CD4-positive, alpha-beta T cell treated with Interleukin-12 subunit alpha and Interleukin-12 subunit beta, for 1 hour (primary cell): ENCODE data around the gene ZNF407.
"Not testable (repeated sequence)": the region's sequence is repeated elsewhere in the genome, so short reads cannot be mapped to it uniquely, and the experiment has no call there.

ENCODE experiments used
- DNase-seq: peaks from one replicate; pipeline ENCODE4 v3.0.0-alpha.2; 2020

ZNF407 gene

DNA sequence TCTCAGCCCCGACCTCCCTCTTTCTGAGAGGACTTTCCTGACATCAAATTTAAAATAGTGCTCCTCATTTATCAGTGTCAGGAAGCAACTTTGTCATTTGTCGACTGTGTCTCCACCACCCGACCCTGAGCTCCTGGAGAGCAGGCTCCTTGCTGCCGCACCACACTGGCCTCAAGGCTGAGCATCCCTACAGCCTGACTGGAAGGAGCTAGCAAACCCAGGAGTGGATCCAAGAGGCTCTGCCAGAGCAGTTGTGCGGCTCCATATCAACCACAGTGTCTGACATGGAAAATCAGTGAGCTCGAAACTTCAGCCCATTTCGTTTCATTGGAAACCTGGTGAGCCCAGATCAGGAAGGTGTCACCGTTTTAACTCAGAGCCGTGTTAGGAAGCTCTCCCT lies 486.1 kb downstream of the ZNF407 start:
- no peak for DNase-seq

DNA sequence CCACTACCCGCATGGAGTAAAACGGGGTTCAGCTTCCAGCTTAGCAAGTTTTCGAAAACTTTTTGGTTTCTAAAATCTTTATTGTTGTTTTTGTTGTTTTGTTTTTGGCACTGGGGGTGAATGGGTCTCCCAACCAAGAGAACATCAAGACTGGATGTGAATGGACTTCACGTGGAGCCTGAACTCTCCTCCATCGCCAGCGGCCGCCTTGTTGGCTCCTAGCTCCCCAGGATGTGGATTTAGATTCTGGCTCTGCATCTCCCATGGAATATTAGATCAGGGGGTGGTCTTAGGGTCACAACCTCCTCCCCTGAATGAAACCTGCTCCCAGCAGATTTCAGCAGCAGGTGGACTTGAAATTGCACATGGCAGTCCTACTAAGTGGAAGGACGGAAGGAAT lies 488.0 kb downstream of the ZNF407 start:
- not testable (repeated sequence) for DNase-seq

DNA sequence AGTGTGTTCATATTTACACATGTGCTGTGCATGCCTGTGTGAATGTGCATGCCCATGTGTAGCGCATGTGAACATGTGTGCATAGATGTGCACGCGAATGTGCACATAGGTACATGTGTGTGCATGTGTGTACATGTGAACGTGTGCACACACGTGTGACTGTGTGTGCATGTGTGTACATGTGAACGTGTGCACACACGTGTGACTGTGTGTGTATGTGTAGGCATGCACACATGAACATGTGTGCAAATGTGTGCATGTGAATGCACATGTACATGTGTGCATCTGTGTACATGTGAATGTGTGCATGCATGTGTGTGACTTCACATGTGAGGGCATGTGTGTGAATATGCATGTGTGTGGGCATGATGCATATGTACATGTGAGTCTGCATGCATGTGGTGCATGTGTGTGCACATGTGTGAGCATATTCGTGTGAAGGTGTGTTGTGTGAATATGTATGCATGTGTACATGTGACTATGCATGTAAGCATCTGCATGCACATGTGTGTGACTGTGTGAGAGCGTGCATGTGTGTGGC lies 488.9 kb downstream of the ZNF407 start:
- DNase-seq = no peak

DNA sequence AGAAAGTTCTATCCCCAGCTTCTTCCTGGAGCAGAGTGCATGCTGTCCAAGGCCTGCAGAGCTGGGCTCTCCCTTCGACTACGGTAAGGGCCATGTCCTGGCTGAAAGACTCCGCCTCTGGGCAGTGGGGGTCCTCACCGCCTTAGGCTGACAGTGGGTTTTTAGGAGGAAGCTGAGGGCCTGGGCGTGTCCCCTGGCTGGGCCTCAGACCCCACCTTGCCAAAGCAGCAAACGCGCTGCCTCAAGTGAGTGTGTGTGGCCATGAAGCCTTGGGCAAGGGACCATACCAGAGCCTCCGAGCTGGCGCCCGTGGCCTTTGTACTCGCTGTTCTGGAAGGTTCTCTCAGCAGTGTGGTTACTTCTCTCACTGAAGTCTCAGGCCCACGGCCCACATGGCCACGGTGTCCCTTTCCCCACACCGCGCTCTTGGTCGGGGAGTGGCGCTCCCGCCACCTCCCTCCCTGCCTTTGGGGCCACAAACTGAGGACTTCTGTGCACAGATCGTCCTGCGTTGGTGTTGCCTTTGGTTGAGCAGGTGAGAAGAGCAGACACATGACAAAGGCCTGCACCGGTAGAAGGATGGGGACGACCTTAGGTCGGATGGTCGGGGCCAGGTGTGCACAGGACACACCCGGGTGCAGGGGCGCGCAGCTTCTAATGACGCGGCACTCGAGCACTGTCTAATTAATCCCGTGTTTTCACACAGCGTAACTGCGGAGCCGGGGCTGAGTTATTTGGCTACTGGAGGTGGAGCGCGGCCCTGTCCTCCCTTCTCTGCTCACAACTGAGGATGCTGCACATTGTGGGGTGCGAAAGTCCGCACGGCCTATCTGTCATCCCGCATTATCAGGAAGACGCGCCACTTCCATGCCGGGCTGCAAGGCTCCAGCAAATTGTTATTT lies 489.7 kb downstream of the ZNF407 start:
- DNase-seq = no peak

DNA sequence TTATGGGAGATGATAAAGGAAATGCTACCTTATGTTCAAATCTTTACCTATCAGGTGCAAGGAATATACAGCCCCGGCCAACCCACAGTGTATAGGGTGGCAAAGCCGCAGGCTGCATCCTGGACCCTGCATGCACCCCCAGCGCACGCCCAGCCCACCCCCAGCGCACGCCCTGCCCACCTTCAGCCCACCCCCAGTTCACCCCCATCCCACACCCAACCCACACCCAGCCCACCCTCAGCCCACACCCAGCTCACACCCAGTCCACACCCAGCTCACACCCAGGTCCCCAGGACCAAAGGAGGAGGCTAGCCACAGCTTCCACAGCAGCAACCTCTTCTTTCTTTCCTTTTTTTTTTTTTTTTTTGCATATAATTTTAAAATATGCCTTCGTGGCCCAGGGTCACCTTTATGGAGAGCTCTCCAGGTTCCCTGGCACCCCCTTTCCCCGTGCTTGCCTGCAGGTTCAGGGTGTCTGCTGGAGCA lies 490.4 kb downstream of the ZNF407 start:
- DNase-seq = no peak

DNA sequence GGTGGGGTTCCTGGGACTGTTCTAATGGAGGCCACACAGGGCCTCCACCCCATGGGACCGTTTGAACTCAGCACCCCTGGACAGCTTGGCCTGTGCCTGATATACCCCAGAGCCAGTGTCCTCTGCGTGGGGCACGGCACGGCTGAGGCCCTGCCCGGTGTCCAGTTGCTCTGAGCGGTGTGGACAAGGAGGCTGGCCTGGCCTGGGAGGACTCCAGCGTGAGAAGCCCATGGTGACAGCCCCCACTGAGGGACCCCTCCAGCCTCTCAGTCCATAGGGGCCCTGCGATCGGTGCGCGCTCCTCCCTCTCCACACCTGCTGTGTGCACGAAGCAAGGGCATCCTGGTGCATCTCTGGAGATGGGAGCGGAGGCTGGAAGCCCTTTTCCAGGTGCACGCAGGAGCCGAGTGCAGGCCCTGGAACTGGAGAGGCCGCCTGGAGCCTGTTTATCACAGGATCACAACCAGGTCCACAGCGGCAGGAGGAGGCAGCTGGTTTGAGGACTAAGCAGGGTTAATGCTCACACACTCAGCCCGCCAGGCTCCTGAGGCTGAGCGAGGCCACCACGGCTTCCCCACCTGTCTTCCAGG lies 491.0 kb downstream of the ZNF407 start:
- no peak for DNase-seq

DNA sequence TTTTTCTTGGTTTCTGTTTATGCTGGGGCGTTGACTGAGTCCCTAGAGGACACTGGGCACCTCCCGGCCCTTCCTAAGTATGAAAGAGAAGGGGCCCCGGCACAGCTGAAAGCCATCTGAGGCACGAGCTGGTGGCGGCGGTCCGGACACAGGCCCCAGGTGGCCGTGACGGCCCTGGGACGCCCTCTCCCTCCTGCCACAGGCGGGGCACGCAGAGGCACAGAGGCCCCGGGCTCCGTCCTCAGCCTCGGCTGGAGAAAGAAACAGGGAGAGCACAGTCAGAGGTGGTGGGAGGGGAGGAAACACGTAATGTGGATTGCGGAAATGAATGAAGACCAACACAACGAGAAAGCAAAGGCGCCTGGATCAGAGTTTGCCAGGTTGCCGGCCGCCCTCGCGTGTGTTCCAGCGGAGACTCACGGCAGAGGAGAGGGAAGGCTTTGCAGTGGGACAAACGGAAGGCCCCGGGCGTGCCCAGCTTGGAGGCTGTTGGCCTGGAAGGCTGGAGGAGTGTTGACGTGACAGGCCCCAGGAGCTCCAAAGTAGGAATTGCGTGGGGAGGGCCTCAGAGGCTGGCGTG lies 492.2 kb downstream of the ZNF407 start:
- DNase-seq = no peak

DNA sequence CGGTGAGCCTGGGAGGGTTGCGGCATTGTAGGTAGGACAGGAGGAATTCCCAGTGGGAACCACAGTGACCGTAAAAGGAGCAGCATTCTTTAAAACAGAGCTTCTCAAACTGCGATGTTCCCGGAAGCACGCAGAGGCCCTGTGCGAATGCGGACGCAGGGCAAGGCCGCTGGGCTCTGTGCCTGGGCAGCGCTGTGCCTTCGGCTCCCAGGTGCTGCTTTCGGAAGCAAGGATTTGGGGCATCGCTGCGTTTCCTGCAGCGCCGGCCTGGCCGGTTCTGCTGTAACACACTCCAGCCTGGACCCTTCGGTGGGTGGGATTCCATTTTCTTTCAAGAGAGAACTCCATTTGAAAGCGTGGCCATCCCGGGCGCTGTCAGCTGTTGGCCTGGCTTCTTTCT lies 492.7 kb downstream of the ZNF407 start:
- no peak for DNase-seq

DNA sequence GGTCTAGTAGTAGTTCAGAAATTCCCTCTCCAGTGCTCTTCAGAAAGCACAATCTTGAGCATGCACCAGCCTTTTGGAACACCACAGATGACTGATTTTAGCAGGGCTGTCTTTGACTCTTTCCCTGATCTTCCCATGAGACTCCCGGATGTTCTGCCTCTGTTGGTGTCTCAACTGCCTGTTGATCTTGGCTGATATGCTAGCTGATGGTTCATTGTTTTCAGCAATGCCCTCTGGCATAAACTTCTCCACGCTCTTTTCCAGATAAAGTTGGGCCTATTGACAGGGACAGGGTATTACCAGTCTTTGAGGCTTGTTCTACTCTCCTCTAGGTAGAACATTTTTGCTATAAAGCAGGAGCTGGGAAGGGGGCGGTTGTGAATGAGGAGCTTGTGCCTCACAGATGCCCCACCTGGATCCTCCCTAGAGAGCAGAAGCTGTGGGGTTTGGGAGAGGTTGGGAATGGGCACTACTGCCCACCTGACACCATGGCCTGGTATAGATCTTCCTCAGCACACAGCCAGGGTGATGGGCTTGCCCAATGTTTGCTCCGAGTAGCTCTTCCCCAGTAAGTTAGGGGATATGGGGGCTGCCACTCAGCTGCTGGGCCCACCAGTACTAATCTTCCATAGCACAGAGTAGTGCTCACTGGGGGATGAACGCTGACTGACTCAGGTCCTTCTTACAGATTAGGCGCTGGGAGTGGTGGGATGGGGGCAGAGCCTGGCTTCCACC lies 500.0 kb downstream of the ZNF407 start:
- DNase-seq = no peak

DNA sequence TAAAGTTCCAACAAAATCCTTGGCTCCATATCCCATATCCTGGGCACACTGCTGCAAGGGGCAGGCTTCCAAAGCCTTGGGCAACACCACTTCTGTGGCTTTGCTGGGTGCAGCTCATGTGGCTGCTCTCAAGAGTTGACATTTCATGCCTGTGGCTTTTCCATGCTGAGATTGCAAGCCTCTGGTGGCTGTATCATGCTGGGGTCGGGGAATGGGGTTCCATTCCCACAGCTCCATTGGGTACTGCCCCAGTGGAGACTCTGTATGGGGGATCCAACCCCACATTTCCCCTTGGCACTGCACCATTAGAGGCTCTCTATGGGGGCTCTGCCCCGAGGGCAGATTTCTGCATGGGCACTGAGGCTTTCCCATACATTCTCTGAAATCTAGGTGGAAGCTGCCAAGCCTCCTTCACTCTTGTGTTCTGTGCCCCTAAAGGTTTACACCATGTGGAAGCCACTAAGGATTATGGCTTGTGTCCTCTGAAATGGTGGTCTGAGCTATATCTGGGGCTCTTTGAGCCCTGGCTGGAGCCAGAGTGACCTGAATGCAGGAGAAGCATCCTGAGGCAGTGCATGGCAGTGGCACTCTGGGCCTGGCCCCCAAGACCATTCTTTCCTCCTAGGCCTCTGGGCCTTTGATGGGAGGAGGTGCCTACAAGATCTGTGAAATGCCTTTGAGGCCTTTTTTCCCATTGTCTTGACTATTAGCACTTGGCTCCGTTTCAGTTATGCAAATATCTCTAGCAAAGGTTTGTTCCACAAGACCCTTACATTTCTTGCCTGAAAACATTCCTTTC lies 503.4 kb downstream of the ZNF407 start:
- no peak for DNase-seq

DNA sequence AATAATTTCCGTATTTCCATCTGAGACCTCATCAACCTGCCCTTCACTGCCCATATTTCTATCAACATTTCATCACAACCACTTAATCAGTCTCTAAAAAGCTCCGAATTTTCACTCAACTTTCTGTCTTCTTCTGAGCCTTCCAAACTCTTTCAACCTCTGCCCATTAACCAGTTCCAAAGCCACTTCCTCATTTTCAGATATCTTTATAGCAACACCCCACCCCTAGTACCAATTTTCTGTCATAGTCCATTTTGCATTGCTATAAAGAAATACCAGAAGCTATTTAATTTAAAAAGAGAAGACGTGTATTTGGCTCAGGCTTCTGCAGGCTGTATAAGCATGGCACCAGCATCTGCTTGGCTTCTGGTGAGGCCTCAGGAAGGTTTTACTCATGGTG lies 504.2 kb downstream of the ZNF407 start:
- DNase-seq = no peak

DNA sequence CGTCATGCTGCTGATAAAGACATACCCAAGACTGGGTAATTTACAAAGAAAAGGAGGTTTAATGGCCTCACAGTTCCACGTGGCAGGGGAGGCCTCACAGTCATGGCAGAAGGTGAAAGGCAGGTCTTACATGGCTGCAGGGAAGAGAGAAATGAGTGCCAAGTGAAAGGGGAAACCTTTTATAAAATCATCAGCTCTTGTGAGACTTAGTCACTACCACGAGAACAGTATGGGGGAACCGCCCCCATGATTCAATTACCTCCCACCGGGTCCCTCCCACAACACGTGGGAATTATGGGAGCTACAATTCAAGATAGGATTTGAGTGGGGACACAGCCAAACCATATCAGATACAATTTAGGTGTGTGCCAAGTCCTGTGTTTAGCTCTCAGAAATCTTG lies 506.4 kb downstream of the ZNF407 start:
- DNase-seq = not testable (repeated sequence)

DNA sequence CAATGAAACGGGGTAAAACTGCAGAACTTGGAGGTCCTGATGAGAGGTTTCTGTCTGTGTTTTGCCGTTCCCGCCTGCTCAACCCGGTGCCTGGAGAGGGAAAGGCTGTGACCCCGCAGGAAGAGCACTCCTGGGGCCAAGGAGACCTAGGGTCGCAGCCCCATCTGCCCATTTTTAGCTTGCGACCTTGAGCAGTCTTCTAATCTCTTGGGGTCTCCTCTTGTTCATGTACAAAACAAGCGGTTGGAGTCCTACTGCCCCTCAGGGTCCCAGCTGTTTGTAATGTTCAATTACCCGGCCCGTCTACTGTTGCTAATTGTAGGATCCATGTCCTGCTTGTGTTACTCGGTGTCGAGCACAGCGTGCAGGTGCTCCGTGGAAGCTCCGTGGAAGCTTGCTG lies 506.8 kb downstream of the ZNF407 start:
- no peak for DNase-seq

DNA sequence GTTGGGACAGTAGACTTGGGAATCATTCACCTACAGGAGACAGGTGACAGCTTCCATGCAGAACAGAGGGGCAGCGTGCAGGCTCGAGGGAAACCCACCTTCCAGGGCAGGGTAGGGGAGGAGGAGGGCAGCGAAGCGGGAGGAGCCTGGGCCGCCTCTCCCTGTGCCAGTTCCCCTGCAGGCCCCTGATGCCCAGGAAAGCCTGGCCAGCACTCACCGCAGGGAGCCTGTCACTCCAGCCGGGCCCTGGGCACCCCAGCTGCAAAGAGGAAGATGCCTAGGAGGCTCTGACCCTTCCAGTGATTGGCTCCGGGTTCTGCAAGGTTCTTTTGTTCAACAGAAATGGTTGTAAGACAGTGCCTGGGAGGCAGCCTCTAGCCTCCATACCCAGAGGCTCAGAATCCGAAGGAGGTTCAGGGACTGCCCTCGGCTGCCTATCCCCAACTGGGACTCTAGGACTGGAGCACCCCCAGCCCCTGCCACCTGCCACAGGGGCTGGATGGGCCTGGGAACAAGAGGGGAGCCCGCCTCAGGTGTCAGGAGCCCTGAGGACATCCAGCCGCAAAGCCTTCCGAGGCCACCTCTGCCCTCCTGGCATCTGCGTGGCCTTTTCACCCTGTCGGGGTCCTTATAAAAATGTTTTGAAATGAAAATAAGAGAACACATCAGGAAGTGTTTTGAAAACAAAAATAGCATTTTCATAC lies 508.0 kb downstream of the ZNF407 start:
- DNase-seq = no peak

DNA sequence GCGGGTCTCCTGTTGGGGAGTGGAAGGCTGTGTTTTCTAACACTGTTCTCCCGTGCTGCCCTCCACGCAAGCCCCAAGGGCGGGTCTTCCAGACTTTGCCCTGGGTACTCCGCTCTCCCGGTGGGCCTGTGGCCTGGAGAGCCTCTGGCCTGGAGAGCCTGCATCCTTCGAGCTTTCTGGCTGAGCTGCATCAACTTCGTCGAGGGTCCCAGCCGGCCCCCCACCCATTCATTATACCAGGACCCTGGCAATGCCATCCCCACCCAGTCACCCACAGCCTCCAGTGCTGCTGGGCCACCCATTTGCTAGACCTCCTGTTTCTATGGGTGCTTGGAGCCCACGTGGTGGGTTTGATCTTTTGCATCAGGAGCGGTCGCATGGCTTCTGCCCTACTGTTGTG lies 509.1 kb downstream of the ZNF407 start:
- DNase-seq = no peak

DNA sequence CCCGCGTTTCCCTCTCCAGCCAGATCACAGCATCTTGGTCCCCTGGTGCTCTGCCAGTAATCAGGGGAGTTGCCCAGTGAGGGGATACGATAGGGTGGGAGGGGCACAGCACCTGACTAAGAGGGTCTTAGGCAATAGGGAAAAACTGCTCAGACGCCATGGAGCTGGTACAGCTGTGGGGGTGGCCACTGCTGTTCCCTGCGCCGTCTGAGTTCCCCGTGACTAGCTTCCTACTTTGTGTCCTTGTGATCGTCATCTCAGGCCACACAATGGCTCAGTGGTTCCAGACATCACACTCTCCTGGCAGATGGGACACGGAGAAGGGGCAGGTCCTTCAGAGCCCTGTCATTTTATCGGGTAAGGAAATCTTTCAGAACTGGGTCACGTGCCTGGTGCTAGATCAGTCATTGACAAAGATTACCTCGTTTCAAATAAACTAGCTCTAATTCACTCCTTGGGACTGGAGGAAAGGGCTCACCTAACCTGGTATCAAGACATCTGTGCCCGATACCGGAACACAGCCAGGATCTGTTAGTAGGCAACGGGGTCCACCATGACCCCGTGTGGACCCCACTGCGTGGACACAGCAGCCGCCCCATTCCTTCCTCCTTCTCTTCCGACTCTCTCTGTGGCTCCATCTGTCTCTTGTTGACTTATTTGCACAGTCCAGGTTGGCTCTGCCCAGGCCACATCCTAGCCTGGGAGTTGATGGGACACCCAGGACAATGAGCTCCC lies 509.7 kb downstream of the ZNF407 start:
- no peak for DNase-seq

DNA sequence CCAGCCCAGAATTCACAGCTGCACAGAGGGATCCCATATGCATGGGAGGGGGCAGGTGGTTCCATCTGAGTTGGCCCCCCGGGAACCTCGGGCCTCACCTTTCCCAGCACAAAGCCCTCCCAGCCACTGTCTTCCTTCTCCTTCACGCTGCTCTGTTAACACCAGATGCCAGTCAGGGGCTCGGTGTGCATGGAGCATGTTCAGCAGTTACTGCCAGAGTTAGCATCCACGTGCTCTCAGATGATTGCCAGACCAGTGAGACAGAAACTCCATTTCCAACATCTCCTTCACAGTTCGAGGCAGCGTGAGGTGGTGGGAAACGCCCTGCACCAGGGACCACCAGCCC lies 510.2 kb downstream of the ZNF407 start:
- no peak for DNase-seq

DNA sequence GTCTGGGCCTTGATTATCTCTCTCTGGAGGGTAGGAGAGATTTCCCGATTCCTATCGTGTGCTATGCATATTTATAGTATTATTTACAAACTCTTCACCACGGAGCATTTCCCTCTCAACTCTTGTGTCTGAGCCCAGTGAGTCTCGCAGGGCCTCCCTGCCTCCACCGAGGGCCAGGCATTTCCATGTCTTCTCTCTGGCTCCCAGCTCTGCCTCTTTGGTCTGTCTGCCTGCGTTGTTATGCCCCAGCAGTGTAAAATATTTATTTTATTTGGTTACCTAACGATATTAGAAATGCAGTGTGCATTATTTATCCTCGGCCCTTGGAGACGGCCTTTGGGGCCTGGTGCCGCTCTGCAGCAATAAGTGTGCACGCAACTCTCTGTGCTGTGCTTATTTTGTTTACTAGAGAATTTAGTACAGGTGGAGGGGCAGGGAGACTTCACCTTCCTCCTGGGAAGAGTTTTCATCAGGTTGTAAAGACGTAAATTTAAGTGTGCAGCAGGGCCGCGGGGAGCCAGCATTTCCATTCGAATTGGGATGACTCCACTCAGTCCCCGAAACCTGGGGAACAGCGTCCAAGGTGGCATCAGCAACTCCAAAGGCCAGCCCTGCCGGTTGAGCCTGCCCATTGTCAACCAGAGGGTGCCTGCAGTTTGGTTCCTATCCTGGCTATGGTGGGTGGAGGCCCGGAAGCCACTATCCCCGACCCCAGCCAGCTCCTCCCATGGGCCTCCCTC lies 511.1 kb downstream of the ZNF407 start:
- DNase-seq = no peak

DNA sequence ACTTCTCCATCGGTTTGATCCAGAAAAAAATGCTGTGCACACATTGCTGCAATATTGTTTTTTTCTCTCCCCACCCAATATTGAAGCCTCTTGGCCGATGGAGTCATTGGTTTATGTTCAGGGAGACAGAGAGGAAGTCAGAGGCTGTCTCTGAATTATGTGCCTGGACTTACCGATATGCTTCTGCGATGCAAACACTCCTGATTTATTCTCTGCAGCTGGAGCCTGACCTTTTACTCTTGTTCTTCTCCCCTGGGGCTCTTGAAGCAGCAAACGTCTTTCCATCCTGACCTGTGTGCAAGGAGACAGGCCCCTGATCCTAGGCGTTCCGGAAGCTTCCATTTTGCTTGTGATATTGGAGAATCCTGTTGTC lies 511.6 kb downstream of the ZNF407 start:
- no peak for DNase-seq

DNA sequence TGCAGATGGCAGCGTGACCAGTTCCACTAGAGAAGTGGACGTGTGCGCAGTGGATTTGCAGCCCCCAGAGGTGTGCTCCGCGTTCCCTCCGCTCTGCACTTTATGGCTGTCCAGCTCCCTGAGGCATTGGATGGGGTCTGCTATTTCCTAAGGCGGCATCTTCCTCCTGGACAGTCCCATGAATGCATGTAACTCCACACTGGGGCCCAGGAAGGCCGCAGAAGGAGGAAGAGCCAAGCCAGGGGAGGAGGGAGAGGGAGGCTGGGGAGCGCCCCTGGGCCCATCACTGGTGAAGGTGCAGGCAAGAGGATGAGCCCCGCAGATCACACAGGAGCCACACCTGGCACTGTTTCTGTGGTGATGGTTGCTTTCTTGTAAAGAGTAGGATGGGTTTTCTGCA lies 512.1 kb downstream of the ZNF407 start:
- no peak for DNase-seq
